Subcutaneous adipose tissue (tissue), 4 donors: ENCODE measurements around the gene SLC13A3. TPM values are rescaled to one million over a fixed set of nuclear protein-coding genes. Genes with fewer than 3 reads are reported as not detected.

Source experiments
- total RNA-seq, 4 donors: library from RNA; depleted of rRNA; stranded (reverse); fragments of >200 nt; gene quantifications; one replicate each; pipeline ENCODE4 v1.1.0, GENCODE V29; 2016
- TF ChIP-seq, protein P1 (sequence below): fragments of 450-650 bp; IDR thresholded peaks from one replicate; pipeline ENCODE4 v1.5.1; 2016; ENCODE audit warnings: low read depth, mild to moderate bottlenecking, control low read depth, antibody characterized with exemption, moderate library complexity

SLC13A3 gene
- total RNA-seq, 4 donors from 2014 or later, result 0.88 to 4.3 (median 1.5) TPM

DNA sequence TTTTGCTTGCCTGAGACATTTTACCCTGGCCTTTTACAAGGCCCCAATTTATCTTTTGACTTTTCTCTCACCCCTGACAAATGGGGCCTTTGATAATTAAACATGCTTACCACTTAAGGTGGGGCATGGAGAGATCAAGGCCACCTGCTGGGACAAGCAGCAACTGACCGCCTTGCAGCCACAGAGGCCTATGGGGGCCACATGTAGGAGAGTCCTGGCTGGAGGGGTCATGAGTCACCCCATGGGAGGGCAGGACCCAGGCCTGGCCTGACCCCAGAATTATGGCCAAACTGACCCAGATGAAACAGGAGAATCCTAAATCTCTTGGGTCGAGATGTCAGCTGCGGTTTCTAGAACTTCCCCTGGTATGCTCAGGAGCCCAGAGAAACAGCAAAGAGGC is 92.3 kb downstream of the SLC13A3 start:
- TF ChIP-seq, protein P1, sequence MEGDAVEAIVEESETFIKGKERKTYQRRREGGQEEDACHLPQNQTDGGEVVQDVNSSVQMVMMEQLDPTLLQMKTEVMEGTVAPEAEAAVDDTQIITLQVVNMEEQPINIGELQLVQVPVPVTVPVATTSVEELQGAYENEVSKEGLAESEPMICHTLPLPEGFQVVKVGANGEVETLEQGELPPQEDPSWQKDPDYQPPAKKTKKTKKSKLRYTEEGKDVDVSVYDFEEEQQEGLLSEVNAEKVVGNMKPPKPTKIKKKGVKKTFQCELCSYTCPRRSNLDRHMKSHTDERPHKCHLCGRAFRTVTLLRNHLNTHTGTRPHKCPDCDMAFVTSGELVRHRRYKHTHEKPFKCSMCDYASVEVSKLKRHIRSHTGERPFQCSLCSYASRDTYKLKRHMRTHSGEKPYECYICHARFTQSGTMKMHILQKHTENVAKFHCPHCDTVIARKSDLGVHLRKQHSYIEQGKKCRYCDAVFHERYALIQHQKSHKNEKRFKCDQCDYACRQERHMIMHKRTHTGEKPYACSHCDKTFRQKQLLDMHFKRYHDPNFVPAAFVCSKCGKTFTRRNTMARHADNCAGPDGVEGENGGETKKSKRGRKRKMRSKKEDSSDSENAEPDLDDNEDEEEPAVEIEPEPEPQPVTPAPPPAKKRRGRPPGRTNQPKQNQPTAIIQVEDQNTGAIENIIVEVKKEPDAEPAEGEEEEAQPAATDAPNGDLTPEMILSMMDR, result no peak

DNA sequence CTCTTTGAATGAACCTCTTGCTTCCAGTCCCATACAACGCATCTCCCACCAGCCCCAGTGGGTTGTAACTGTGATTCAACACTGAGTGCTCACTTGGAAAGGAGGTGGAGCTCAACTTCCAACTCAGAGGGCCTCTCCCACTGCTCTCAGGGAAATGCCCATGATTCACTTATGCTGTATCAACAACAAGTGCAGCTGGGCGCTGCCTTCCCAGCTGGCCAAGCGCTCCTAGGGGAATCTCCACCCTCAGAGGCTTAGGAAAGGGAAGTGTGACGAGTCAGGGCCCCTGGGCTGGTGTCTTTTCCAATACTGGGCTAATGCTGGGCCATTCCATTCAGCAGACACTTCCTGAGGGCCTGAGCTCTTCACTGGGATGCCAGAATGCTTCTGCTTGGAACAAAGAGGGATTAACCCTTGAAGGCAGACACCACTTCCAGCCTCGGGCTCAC is 92.7 kb downstream of the SLC13A3 start:
- TF ChIP-seq, protein P1, result no peak

DNA sequence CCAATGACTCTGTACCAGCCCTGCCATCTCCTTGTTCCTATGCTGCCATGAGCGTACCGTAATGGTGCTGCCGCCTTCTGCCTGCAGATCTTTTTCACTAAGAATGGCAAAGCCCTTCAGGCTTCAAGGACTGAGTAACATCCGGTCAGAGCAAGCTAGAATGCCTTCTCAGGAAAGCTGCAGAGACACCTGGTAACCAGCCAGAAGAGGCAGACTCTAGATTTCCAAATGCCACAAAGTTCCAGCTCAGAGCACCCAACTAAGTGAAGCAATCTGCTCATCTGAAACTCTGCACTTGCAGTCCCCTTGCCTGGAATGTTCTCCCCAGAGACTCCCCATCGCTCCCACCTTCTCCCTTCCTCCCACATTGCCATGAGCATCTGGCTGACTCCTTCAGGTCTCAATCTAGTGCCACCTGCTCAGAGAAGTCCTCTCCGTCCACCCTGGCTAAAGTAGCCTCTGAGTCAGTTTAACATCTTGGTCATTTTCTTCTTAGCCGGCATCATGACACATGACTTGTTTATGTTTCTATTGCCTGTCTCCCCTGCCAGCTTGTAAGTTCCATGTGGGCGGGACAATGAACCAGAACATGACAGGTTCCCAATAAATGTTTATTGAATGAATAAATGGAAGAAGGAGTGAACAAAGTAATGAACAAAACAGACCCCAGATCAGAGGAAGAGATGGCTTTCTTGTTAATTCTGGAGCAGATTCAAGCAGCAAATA is 93.9 kb downstream of the SLC13A3 start:
- TF ChIP-seq, protein P1, result no peak

GRCh38 chr20:46555370-46555956 is 95.8 kb downstream of the SLC13A3 start:
- TF ChIP-seq, protein P1, result no peak

DNA sequence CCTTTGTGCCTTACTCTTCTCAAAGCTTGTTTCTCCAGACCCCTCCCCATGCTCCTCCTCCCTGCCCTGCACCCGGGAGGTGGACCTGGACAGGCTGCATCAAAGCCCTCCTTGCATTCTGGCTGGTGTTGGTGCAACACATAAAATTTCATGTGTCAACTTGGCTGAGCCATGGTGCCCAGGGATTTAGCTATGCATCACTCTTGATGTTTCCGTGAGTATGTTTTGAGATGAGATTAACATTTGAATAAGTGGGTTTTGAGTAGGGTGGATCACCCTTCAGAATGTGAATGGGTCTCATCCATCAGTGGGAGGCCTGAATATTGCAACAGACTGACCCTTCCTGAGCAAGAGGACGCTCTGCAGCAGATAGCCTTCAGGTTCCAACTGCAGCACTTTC is 96.4 kb downstream of the SLC13A3 start:
- TF ChIP-seq, protein P1, result no peak

GRCh38 chr20:46553926-46554325 is 97.3 kb downstream of the SLC13A3 start:
- TF ChIP-seq, protein P1, result no peak
